Prostate gland (tissue), 2 donors: Measurements from ENCODE around the gene PRDM16.

Experiments
- CTCF ChIP-seq, 4 experiments: fragments of 200-600 bp in 2 of 4; fragments of 450-650 bp in 2 of 4; sonication (generic) in 2 of 4; IDR thresholded peaks; 1 replicate in 3 of 4; 2 replicates in 1 of 4; pipeline ENCODE4 v1.5.1; 2016 to 2019; ENCODE audit warnings: antibody characterized with exemption in 4 of 4, mild to moderate bottlenecking in 2 of 4, moderate library complexity in 2 of 4
- POLR2A ChIP-seq: fragments of 450-650 bp; IDR thresholded peaks from one replicate; pipeline ENCODE4 v1.6.1; 2016; ENCODE audit warnings: antibody characterized with exemption, mild to moderate bottlenecking

- no peak for TF ChIP-seq CTCF (IDR thresholded peaks at IDR 0.05)
- TF ChIP-seq POLR2A, result no peak
Measured at GRCh38 chr1:3132660-3133059, 63.7 kb downstream of the PRDM16 start.
